ENCODE data around the gene MYL11.
"Not testable (repeated sequence)": the region's sequence is repeated elsewhere in the genome, so short reads cannot be mapped to it uniquely, and the experiment has no call there.

The MYL11 gene

GRCh38 chr16:30395155-30395991, 20.8 kb downstream of the MYL11 start, which contains the start of gene ZNF48:
Gene ZNF48 (plus strand): TSS chr16:30395420. CDS start chr16:30395795, 375 bp downstream.
- in situ Hi-C loops (cut with MboI; ENCODE audit: low sequenced_read_pairs), result no loop called here

GRCh38 chr16:30395992-30396585, 21.5 kb downstream of the MYL11 start:
- in situ Hi-C loops (cut with MboI; ENCODE audit: low sequenced_read_pairs), result no loop called here

GRCh38 chr16:30396627-30397026, 22.0 kb downstream of the MYL11 start:
- in situ Hi-C loops (cut with MboI; ENCODE audit: low sequenced_read_pairs), result not testable (repeated sequence)

- in situ Hi-C loops (cut with MboI; ENCODE audit: low sequenced_read_pairs), result no loop called here
Measured at GRCh38 chr16:30397056-30397455, 22.5 kb downstream of the MYL11 start.

- in situ Hi-C loops (cut with MboI; ENCODE audit: low sequenced_read_pairs), result no loop called here
Measured at GRCh38 chr16:30397776-30398660, 23.4 kb downstream of the MYL11 start.

GRCh38 chr16:30398661-30399434, 24.2 kb downstream of the MYL11 start:
- in situ Hi-C loops (cut with MboI; ENCODE audit: low sequenced_read_pairs), result no loop called here

- in situ Hi-C loops (cut with MboI; ENCODE audit: low sequenced_read_pairs), result loop anchor here (5.0 to 25.0 kb wide), 2 partner anchors 47 to 287 kb away; partner anchors contain the start of genes GDPD3 and MAPK3
Measured at GRCh38 chr16:30399435-30400186, 25.0 kb downstream of the MYL11 start.

- in situ Hi-C loops (cut with MboI; ENCODE audit: low sequenced_read_pairs), result loop anchor here (5.0 to 25.0 kb wide), 2 partner anchors 50 to 290 kb away; partner anchors contain the start of genes GDPD3 and MAPK3
Measured at GRCh38 chr16:30401768-30402425, 27.3 kb downstream of the MYL11 start.

GRCh38 chr16:30406795-30407101, 32.1 kb downstream of the MYL11 start:
- in situ Hi-C loops (cut with MboI; ENCODE audit: low sequenced_read_pairs), result loop anchor here (25.0 kb wide), 1 partner anchor 294 kb away; the partner anchor contains the start of genes GDPD3 and MAPK3

- in situ Hi-C loops (cut with MboI; ENCODE audit: low sequenced_read_pairs), result loop anchor here (25.0 kb wide), 1 partner anchor 295 kb away; the partner anchor contains the start of genes GDPD3 and MAPK3
Measured at GRCh38 chr16:30407102-30407803, 32.7 kb downstream of the MYL11 start, which contains the start of gene ZNF771. Gene ZNF771 (plus strand): TSS chr16:30407606. CDS start chr16:30408054, 448 bp downstream.

- in situ Hi-C loops (cut with MboI; ENCODE audit: low sequenced_read_pairs), result loop anchor here (25.0 kb wide), 1 partner anchor 296 kb away; the partner anchor contains the start of genes GDPD3 and MAPK3
Measured at GRCh38 chr16:30407804-30408534, 33.4 kb downstream of the MYL11 start.

- in situ Hi-C loops (cut with MboI; ENCODE audit: low sequenced_read_pairs), result loop anchor here (25.0 kb wide), 1 partner anchor 297 kb away; the partner anchor contains the start of genes GDPD3 and MAPK3
Measured at GRCh38 chr16:30409125-30410060, 34.8 kb downstream of the MYL11 start.

- in situ Hi-C loops (cut with MboI; ENCODE audit: low sequenced_read_pairs), result loop anchor here (25.0 kb wide), 1 partner anchor 301 kb away; the partner anchor contains the start of genes GDPD3 and MAPK3
Measured at GRCh38 chr16:30413112-30413806, 38.7 kb downstream of the MYL11 start.

GRCh38 chr16:30414159-30414558, 39.6 kb downstream of the MYL11 start:
- in situ Hi-C loops (cut with MboI; ENCODE audit: low sequenced_read_pairs), result loop anchor here (25.0 kb wide), 1 partner anchor 302 kb away; the partner anchor contains the start of genes GDPD3 and MAPK3

GRCh38 chr16:30416047-30416603, 41.5 kb downstream of the MYL11 start:
- in situ Hi-C loops (cut with MboI; ENCODE audit: low sequenced_read_pairs), result loop anchor here (25.0 kb wide), 1 partner anchor 304 kb away; the partner anchor contains the start of genes GDPD3 and MAPK3
